Measurements from ENCODE around the gene ZFP82. TPM values are rescaled to one million over a fixed set of nuclear protein-coding genes. Genes with fewer than 3 reads are reported as not detected.

ZFP82 gene
- total RNA-seq, 1 donor from 2014 or later, result 8.9 TPM

GRCh38 chr19:36392916-36393673, 25.3 kb downstream of the ZFP82 start:
- no peak overlapping the region for H3K4me3 Mint-ChIP-seq (ENCODE audit: unreplicated experiment)
- H3K9me3 Mint-ChIP-seq (ENCODE audit: unreplicated experiment), result peaks cover 35% of the 10 kb centered on the region
- TF ChIP-seq CTCF (IDR thresholded peaks at IDR 0.05), result no peak
- H3K36me3 Mint-ChIP-seq (ENCODE audit: unreplicated experiment), result peaks cover 63% of the 10 kb centered on the region
- no peak for DNase-seq (ENCODE audit: extremely low spot score, unreplicated experiment)
- H3K27ac Mint-ChIP-seq (ENCODE audit: unreplicated experiment), result no peak overlapping the region
- no peaks in the 10 kb centered on the region for H3K4me1 Mint-ChIP-seq (ENCODE audit: unreplicated experiment)
- H3K27me3 Mint-ChIP-seq (ENCODE audit: unreplicated experiment), result no peaks in the 10 kb centered on the region

GRCh38 chr19:36379510-36379819, 39.0 kb downstream of the ZFP82 start:
- Mint-ChIP-seq H3K27ac (ENCODE audit: unreplicated experiment) (peak overlapping the region; percentile 47), H3K4me3 (ENCODE audit: unreplicated experiment) (peak overlapping the region; percentile 83), H3K36me3 (ENCODE audit: unreplicated experiment) (peaks cover 3% of the 10 kb centered on the region), H3K27me3 (ENCODE audit: unreplicated experiment) (no peaks in the 10 kb centered on the region), H3K4me1 (ENCODE audit: unreplicated experiment) (peaks cover 10% of the 10 kb centered on the region), H3K9me3 (ENCODE audit: unreplicated experiment) (no peaks in the 10 kb centered on the region)
- no peak for DNase-seq (ENCODE audit: extremely low spot score, unreplicated experiment)
- no peak for TF ChIP-seq CTCF (IDR thresholded peaks at IDR 0.05)

- DNase-seq (ENCODE audit: extremely low spot score, unreplicated experiment), result peak; percentile 97
- Mint-ChIP-seq H3K27me3 (ENCODE audit: unreplicated experiment) (no peaks in the 10 kb centered on the region), H3K36me3 (ENCODE audit: unreplicated experiment) (peaks cover 3% of the 10 kb centered on the region), H3K4me1 (ENCODE audit: unreplicated experiment) (peaks cover 10% of the 10 kb centered on the region), H3K27ac (ENCODE audit: unreplicated experiment) (peak within 1 kb of the TSS; percentile 92), H3K4me3 (ENCODE audit: unreplicated experiment) (peak within 1 kb of the TSS; percentile 83), H3K9me3 (ENCODE audit: unreplicated experiment) (no peaks in the 10 kb centered on the region)
- TF ChIP-seq CTCF (IDR thresholded peaks at IDR 0.05), result peak; percentile 49
These were observed 39.6 kb downstream of the ZFP82 start, which contains the start of gene ZFP14 for GRCh38 chr19:36378625-36379509. Gene ZFP14, minus strand, starts transcription at chr19:36379201. Its CDS starts 11,309 bp downstream, at chr19:36367892.

- peaks cover 10% of the 10 kb centered on the region for H3K4me1 Mint-ChIP-seq (ENCODE audit: unreplicated experiment)
- TF ChIP-seq CTCF (IDR thresholded peaks at IDR 0.05), result no peak
- peaks cover 1% of the 10 kb centered on the region for H3K9me3 Mint-ChIP-seq (ENCODE audit: unreplicated experiment)
These were observed 40.8 kb downstream of the ZFP82 start for GRCh38 chr19:36377541-36378178.

More at GRCh38 chr19:36377541-36378178, 40.8 kb downstream of the ZFP82 start:
- no peak for DNase-seq (ENCODE audit: extremely low spot score, unreplicated experiment)
- peak overlapping the region; percentile 92 for H3K27ac Mint-ChIP-seq (ENCODE audit: unreplicated experiment)
- H3K36me3 Mint-ChIP-seq (ENCODE audit: unreplicated experiment), result peaks cover 12% of the 10 kb centered on the region
- H3K27me3 Mint-ChIP-seq (ENCODE audit: unreplicated experiment), result no peaks in the 10 kb centered on the region
- peak overlapping the region; percentile 83 for H3K4me3 Mint-ChIP-seq (ENCODE audit: unreplicated experiment)
